ENCODE results near the gene CDK5RAP2.

GRCh38 chr9:120374817-120375216 lies 205.2 kb downstream of the CDK5RAP2 start:
- TF ChIP-seq USF2 (IDR thresholded peaks at IDR 0.05; ENCODE audit: borderline replicate concordance, low read depth, low read length), result no peak
- TF ChIP-seq REST (IDR thresholded peaks at IDR 0.05; ENCODE audit: low read depth, low read length), result no peak
- TF ChIP-seq GABPA (IDR thresholded peaks at IDR 0.05; ENCODE audit: low read depth), result no peak
- no peak for TF ChIP-seq CTCF (IDR thresholded peaks at IDR 0.05 in 2 of 3, conservative IDR thresholded peaks at IDR 0.05 in 1 of 3; ENCODE audit: control insufficient read depth in 2 of 3, extremely low read depth in 1 of 3, insufficient read depth in 1 of 3, low read depth in 3 of 3, low read length in 3 of 3)
- TF ChIP-seq POLR2A (IDR thresholded peaks at IDR 0.05; ENCODE audit: low read depth, low read length), result no peak
- no peak for TF ChIP-seq SIX5 (IDR thresholded peaks at IDR 0.05; ENCODE audit: low read depth, low read length, severe bottlenecking)
- no peak for TF ChIP-seq RELA (IDR thresholded peaks at IDR 0.05; ENCODE audit: borderline replicate concordance, partially characterized antibody)
- TF ChIP-seq CHD1 (IDR thresholded peaks at IDR 0.05; ENCODE audit: low read depth, low read length), result no peak
- no peak for TF ChIP-seq SMARCA5 (IDR thresholded peaks at IDR 0.05)
